ENCODE data around the gene ISCA2. TPM values are rescaled to one million over a fixed set of nuclear protein-coding genes. Genes with fewer than 3 reads are reported as not detected.

The ISCA2 gene
- total and polyA plus RNA-seq, 11 donors: 10.8 to 45.8 (median 35.5) TPM

DNA sequence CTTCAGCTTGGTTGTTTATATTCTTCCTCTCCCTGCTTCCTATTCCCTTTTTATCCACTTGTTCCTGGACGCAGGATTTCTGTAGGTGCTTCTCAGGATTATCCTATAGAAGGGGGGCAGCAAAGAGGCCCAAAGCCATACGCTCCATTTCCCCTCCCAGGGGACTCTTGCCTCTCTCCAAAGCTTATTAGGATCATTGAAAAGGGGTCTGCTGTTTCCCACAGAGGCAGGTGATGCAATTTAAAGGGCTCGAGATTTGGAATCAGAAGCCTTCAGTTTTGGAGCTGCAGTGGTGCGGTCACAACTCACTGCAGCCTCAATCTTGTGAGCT lies 36.0 kb upstream of the ISCA2 start:
- no peak overlapping the region for H3K27ac ChIP-seq
- 81 to 90% (median 85%) methylated on average over 4 of the region's 4 CpGs for WGBS, 4 donors

DNA sequence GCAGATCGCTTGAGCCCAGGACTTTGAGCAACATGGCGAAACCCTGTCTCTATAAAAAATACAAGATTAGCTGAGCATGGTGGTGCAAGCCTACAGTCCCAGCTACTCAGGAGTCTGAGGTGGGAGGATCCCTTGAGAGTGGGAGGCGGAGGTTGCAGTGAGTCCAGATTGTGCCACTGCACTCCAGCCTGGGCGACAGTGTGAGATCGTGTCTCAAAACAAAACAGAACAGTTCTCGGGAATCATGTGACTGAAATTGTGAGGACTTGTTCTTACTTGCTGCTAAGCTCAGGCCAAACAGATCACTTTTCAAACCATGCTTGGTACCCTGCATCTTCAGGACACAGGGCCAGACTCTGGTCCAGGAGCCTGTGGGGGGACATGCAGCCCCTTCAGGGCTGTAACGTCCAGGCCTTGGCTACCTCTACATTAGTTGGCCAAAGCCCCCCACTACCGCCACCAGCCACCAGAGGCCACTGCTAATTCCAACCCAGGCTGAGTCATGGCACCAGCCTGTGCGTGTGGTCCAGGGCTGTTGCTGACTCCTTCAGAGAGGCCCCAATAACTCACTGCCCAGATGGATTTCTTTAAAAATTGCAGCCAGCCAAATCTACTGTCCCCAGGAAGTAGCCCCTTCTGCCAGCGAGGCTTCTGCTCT lies 34.1 kb upstream of the ISCA2 start:
- no peaks in the 10 kb centered on the region for H3K36me3 ChIP-seq
- H3K27me3 ChIP-seq: no peaks in the 10 kb centered on the region
- peak in 3 of 4 donors; percentile 63 to 71 (median 71) for ATAC-seq
- no peaks in the 10 kb centered on the region for H3K4me1 ChIP-seq
- H3K9me3 ChIP-seq: no peaks in the 10 kb centered on the region
- intact Hi-C loops (cut with DNase I): no loop called here
- TF ChIP-seq, protein P1, sequence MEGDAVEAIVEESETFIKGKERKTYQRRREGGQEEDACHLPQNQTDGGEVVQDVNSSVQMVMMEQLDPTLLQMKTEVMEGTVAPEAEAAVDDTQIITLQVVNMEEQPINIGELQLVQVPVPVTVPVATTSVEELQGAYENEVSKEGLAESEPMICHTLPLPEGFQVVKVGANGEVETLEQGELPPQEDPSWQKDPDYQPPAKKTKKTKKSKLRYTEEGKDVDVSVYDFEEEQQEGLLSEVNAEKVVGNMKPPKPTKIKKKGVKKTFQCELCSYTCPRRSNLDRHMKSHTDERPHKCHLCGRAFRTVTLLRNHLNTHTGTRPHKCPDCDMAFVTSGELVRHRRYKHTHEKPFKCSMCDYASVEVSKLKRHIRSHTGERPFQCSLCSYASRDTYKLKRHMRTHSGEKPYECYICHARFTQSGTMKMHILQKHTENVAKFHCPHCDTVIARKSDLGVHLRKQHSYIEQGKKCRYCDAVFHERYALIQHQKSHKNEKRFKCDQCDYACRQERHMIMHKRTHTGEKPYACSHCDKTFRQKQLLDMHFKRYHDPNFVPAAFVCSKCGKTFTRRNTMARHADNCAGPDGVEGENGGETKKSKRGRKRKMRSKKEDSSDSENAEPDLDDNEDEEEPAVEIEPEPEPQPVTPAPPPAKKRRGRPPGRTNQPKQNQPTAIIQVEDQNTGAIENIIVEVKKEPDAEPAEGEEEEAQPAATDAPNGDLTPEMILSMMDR (IDR thresholded peaks at IDR 0.05): peak in 11 of 12 donors; percentile 18 to 54 (median 35)
- no peak for TF ChIP-seq POLR2A (IDR thresholded peaks at IDR 0.05)
- no peak overlapping the region for H3K4me3 ChIP-seq
- DNase-seq: no peak
- H3K27ac ChIP-seq: no peak overlapping the region
- WGBS, 4 donors: 77 to 83% (median 78%) methylated on average over 8 to 10 of the region's 10 CpGs

More for the DNA sequence above, 36.0 kb upstream of the ISCA2 start:
- H3K27me3 ChIP-seq: no peaks in the 10 kb centered on the region
- H3K4me3 ChIP-seq: no peak overlapping the region
- no peaks in the 10 kb centered on the region for H3K36me3 ChIP-seq
- TF ChIP-seq, protein P1 (IDR thresholded peaks at IDR 0.05): no peak
- TF ChIP-seq POLR2A (IDR thresholded peaks at IDR 0.05): no peak
- intact Hi-C loops (cut with DNase I): no loop called here
- no peak for DNase-seq
- H3K9me3 ChIP-seq: no peaks in the 10 kb centered on the region
- ATAC-seq: no peak
- no peaks in the 10 kb centered on the region for H3K4me1 ChIP-seq

DNA sequence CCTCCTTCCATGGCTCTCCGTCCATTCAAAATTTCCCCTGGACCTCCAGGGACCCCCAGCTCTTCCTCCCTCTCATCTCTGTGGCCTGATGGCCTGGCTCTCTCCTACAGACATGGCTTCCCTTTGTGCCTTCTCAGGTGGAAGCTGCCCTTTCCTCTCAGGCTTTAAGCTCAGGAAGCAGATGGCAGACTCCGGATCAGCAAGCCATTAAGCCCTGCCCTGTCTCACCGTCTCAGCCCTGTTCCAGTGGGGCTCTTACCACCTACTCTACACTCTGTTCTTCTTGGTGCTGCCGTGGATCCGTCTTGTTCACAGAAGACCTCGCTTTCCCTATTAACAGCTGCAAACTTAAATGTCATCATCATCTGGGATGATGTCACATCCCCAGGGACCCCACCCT lies 33.6 kb upstream of the ISCA2 start:
- Histone ChIP-seq H3K4me3 (no peak overlapping the region), H3K27me3 (no peaks in the 10 kb centered on the region), H3K9me3 (no peaks in the 10 kb centered on the region), H3K27ac (no peak overlapping the region), H3K4me1 (no peaks in the 10 kb centered on the region), H3K36me3 (no peaks in the 10 kb centered on the region)
- intact Hi-C loops (cut with DNase I): no loop called here
- 72 to 80% (median 73%) methylated on average over 6 of the region's 6 CpGs for WGBS, 4 donors
- no peak for DNase-seq
- ATAC-seq: no peak
- TF ChIP-seq, protein P1 (IDR thresholded peaks at IDR 0.05): no peak
- TF ChIP-seq POLR2A (IDR thresholded peaks at IDR 0.05): no peak

DNA sequence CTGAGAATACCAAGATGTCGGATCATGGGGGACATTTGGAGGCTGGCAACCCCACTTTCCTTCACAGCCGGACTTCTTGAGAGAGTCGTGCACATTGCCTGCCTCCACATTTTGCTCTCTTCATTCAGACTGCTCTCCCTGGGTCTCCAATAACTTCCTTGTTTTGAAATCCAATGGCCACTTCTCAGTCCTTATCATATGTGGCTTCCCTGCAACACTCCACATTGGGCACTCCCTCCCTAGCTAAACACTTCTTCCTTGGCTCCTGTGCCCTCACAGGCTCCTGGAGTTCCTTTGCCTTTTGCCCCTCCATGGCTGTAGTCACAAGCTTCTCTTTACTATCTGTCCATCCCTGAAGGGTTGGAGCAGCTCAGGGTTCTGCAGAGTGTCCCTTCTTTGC lies 30.6 kb upstream of the ISCA2 start:
- intact Hi-C loops (cut with DNase I): no loop called here
- no peak for DNase-seq
- H3K27ac ChIP-seq: no peak overlapping the region
- H3K4me1 ChIP-seq: no peaks in the 10 kb centered on the region
- 92 to 100% (median 96%) methylated on average over 3 of the region's 3 CpGs for WGBS, 4 donors
- TF ChIP-seq, protein P1 (IDR thresholded peaks at IDR 0.05): no peak
- no peak for TF ChIP-seq POLR2A (IDR thresholded peaks at IDR 0.05)
- H3K36me3 ChIP-seq: no peaks in the 10 kb centered on the region
- H3K4me3 ChIP-seq: no peak overlapping the region
- no peaks in the 10 kb centered on the region for H3K27me3 ChIP-seq
- ATAC-seq: no peak
- no peaks in the 10 kb centered on the region for H3K9me3 ChIP-seq

Measured in heart left ventricle (tissue), 16 donors.